Measurements from ENCODE around the gene PDE10A.
"Not testable (repeated sequence)": the region's sequence is repeated elsewhere in the genome, so short reads cannot be mapped to it uniquely, and the experiment has no call there.

Gene PDE10A

DNA sequence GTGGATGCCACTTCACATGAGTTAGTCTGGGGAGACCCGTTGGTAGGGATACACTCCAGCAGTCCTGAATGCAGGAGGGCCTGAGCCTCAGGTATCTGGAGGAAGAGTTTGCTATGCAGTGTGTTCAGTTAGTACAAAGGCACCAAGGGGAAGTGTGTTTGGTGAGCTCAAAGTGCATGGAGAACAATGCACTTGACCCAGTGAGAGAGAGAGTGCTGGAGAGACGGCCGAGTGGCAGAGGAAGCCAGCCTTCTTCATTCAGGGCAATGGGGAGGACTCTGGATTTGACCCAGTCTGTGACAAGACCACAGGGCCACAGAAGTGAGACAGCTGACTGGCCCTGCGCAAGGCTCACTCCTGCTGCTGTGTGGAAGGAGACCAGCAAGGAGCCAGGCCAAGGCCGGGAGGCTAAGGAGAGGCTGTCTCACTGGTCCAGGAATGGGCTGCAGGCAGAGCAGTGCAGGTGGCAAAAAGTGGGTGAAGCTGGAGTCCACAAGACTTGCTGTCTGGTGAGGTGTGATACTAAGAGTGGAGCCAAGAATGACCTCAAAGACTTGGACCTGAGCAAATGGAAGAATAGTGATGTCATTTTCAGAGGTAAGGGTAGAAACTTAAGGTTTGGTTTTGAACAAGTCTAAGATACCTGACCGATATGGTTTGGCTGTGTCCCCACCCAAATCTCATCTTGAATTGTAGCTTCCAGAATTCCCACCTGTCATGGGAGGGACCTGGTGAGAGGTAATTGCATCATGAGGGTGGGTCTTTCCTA is 38.0 kb downstream of the PDE10A start:
- DNase-seq (ENCODE audit: low spot score) = no peak

DNA sequence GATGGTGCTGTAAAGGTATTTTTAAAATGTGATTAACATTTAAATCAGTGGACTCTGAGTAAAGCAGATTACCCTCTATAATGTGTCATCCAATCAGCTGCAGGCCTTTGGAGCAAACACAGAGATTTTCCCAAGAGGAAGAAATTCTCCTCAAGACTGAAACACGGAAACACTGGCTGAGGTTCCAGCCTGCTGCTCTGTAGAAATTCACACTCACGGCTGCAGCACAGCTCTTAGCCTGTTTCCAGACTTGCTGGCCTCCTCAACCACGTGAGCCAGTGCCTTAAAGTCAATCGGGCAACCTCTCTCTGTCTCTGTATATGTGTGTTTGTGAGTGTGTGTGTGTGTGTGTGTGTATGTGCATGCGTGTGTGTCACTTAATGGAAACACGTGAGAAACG is 41.1 kb downstream of the PDE10A start:
- DNase-seq (ENCODE audit: low spot score) = no peak

DNA sequence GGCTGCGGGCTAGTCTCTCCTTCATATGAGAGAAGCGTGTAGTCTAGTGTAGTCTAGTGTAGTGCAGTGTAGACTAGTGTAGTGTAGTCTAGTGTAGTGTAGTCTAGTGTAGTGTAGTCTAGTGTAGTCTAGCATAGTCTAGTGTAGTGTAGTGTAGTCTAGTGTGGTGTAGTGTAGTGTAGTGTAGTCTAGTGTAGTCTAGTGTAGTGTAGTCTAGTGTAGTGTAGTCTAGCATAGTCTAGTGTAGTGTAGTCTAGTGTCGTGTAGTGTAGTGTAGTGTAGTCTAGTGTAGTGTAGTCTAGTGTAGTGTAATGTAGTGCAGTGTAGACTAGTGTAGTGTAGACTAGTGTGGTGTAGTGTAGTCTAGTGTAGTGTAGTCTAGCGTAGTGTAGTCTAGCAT is 44.1 kb downstream of the PDE10A start:
- not testable (repeated sequence) for DNase-seq (ENCODE audit: low spot score)

DNA sequence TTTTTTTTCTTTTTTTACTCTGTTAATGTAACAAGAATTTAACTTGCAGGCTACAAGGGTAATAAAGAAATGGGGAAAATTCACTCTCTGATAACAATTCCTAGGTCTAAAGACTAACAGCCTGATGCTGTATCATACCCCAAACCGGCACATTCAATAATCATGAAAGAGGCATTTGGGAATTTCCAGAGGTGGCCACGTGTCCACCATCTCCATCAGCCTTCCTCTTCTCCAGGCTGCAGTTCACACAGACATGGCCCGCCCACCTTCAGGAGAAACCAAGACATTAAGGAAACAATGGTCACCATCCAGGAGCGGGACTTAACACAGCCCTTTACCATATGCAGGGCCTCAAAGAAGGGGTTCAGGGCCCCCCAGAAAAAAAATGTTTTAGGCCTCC is 44.8 kb downstream of the PDE10A start:
- DNase-seq (ENCODE audit: low spot score) = no peak

DNA sequence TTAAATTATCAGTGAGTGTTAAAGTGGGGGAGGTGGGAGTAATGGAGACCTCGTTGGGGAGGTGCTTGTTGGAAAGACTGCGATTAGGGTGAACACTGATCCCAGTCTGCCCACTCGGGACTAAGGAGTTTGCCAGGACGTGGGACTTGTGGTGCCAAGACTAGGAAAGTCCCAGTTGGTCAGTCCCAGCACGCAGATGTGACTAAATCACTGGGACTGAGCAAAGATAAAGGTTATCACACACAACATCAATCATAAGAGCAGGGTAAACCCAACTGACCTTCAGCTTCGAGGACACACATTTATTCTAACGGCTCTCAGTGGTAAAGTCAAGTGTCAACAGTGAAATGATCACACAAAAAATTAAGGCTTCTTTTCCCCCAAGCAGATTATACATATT is 45.5 kb downstream of the PDE10A start:
- DNase-seq (ENCODE audit: low spot score) = no peak

DNA sequence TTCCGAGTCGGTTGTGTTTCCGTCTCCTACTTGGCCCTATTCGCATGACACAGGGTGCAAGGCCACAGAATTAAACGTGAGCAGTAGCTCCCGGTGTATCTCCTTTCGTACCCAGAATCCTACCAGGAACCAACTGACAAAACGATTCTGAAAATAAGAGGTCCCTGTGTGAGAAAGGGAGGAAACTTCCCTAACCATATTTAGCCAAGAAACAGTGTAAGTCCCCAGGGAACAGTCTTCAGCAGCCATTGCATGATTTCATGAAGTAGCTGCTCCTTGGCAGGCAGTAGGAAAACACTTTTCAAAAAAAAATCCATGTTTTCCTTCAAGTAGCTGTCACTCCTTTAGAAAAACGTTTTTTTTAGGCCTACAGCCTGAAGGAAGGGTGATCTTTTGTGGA is 46.9 kb downstream of the PDE10A start:
- no peak for DNase-seq (ENCODE audit: low spot score)

DNA sequence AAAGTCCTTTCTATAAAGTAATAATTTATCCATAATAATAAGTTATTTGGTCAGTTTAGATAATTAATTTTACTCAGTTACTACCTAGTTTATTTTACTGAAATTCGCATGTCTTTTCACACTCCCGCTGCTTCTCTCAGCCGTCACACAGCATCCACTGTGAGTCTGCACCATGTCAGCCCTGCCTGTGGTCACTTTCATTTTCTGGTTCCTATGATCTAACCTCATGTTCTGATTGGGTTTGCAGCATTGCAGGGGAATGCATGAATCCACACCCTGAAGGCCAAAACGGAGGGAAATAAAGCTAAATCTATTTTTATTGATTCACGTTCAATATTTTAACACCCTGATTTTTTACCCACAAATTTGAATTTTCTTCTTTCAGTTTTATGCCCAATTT is 47.4 kb downstream of the PDE10A start:
- DNase-seq (ENCODE audit: low spot score) = no peak

DNA sequence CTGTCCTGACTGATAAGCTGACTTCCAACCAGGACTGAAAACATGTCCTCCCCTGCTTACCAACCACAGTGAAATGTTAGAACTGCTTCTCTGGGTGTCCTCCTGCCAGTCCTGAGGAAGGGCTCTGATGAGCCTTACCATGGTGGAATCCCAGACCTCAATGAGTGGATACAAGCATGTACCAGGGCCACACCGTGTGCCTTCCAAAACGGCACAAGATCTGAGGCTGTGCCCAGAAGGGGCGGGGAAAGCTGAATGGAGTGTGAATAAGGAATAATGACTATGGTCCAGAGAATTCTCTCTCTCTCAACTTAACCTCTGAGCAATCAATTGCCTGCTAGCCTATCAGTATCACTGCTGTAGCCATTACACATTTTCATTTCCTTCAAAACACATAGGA is 51.7 kb downstream of the PDE10A start:
- no peak for DNase-seq (ENCODE audit: low spot score)

DNA sequence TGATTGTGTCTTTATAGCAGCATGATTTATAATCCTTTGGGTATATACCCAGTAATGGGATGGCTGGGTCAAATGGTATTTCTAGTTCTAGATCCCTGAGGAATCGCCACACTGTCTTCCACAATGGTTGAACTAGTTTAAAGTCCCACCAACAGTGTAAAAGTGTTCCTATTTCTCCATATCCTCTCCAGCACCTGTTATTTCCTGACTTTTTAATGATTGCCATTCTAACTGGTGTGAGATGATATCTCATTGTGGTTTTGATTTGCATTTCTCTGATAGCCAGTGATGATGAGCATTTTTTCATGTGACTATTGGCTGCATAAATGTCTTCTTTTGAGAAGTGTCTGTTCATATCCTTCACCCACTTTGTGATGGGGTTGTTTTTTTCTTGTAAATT is 54.5 kb downstream of the PDE10A start:
- not testable (repeated sequence) for DNase-seq (ENCODE audit: low spot score)

DNA sequence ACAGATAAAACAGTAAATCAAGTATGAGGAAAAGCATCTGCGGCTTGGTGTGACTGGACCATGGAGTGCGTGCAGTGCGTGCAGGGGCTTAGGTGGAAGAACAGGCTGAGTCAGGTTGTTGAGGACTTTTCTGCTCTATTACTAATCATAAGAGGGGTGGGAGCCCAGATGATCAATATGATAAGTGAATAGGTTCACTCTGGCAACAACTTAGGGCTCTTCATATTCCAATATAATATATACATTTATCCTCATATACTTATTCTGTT is 56.4 kb downstream of the PDE10A start:
- no peak for DNase-seq (ENCODE audit: low spot score)

DNA sequence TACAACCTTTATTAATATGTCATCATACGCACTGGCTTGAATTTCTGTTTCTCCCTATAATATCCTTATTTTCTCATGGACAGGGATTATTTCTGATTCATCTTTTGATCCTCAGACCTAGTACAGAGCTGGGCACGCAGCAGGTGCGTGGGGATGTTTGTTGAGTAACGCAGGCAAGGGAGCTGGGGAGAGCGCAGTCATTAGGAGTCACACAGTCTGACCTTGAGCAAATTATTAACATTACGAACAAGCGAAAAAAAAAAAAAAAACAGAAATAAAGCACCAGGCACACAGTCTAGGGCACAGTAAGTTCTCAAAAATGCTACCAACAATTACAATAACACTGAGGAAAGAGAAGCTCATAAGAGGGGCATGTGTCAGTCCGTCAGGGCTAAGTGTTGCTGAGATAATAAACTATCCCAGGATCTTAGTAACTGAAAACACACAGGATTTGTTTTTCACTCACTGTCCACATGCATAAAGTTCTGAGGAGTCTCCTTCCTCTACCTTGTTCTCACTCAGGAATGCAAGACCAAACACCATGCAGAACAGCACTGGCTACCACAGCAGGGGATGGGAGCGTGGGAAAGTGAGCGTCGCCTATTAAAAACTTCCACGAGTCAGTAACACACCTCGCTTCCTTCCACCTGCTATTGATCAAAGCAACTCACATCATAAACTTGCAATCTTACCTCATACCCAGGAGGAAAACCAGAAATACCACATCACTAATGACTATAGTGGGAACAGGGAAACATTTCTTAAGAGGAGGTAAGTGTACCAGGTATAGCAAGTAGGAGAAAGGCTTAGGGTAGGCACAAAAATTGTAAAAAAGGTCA is 56.9 kb downstream of the PDE10A start:
- DNase-seq (ENCODE audit: low spot score) = no peak

DNA sequence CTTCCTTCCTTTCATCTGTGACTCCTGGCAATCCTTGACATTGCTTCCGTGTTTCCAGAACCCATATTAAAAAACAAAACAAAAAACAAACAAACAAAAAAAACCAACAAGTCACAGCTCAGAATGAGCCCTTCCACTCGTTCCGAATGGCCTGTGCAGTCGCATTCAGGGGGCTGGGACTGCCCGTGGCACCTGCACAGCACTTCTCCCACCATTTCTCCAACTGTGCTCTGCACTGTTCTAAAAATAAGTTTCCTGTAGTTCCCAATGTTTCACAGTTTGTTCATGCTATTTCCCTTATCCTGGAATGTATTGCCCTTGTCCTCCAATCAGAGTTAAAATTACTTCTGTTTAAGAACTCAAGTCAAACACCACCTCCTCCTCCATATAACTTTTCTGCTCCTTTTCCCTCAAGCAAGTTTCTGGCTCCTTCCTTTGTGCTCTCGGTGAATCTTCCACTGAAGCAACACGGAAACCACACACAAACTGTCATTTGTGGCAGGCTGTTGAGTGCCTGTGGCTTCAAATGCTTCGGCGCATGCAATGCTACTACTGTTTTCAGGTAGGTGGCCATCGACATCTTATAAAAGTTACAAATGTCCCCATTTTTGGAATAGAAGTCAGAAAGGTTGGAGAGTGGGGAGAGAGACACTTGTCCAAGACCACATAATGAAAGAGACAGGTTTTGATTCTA is 57.7 kb downstream of the PDE10A start:
- DNase-seq (ENCODE audit: low spot score) = no peak

DNA sequence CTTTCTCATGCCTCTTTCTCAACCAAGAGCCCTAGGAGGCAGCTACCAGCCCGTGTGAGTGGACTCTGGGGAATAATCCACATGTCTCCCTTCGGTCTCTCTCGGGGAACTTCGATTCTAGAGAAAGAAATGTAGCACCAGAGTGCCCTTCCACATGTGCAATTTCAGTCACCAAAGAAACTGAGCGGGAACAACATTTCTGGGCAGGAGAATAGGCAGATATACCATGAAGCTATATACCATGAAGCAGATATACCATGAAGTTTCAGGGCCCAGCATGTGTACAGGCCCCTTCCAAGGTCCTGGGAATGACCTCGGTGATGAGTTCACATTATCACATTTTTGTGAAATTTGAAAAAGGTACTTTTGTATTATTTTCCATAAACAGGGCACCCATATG is 60.8 kb downstream of the PDE10A start:
- DNase-seq (ENCODE audit: low spot score) = no peak

DNA sequence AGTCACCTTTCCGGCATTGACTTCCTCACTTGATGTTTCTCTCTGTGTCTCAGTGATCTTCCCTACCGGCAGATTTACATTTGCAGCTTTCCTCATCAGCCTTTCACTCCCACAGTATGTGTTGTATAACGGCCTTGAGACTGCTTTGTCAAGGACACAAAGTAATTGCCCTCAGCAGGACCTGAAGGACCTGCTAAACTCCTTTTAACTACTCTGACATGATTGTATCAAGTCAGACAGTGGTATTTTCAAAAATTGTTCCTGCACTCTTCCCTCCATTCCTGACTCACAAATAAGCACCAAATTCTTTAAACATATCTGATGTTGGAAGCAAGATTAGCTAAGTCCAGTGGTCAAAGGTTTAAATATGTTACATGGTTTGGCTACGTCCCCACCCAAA is 62.4 kb downstream of the PDE10A start:
- no peak for DNase-seq (ENCODE audit: low spot score)

DNA sequence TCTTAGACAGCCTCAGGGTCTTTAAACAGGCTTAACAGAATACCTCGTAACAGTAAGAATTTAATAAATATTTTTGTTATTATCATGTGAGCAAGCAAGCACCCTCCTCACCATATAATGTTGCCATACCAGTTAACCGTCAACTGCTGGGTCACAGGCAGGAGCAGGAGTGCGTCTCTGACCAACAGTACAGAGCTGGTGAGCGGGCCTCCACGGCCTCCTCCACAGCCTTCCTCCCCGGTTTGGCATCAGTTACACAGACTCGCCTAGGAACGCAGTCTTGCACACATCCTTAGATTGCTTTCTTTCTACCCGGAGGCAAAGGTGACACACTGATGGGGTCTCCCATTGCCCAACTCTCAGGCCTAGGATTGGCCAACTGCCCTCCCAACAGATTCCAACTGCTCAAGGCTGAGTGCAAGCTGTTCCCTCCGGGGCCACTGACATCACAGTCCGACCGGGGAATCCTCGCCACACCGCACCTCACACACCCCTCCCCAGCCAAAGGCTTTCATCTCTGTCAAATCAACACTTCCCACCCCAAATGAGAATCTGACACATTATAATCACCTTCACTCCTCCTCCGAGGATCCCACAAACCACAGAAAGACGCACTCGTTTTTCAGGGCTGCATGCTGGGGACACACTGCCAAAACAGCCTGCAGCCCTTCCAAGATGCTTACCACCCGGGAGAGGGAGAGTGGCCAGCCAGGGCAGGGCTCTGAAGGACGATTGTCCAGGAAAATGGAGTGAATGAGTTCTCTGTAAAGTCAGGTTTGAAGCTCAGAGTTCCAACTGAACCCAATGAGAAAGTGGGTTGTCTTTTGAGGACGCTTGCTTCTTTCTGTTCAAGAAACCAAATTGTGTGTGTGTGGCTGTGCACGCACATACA is 63.2 kb downstream of the PDE10A start:
- no peak for DNase-seq (ENCODE audit: low spot score)

DNA sequence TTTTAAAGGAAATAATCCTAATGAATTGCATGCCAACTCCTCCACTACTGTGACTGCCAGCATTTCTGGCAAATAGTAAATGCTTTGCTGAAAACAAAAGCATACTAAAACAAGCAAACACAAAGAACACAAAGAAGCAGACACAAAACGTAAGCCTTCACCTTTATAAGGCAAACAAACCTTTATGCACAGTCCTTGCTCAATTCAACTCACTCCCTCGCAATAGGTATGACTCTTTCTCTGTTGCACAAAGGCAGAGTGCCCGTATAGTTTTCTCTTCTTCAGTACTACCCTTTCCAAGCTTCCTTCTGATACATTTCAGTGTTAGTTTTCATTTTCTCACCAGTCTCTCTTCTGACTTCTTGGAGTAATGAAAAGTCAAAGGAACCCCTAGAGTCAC is 63.9 kb downstream of the PDE10A start:
- no peak for DNase-seq (ENCODE audit: low spot score)

DNA sequence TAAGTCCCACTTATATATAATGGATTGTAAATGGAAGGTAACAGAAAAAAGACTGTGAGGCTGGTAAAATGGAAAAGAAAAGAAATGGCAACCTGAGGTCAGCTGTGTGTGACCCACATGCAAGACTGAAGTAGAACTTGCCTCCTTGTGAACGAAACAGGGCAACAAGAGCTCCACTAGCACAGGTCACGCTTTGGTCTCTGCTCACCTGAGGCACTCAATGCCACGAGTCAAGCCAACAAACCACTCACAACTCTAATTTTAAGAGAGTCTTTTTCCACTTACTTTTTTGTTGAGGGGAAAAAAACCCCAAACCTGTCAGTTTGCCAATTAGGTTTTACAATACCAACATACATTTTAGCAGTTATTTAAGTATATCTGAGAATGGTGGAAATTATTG is 65.2 kb downstream of the PDE10A start:
- no peak for DNase-seq (ENCODE audit: low spot score)

DNA sequence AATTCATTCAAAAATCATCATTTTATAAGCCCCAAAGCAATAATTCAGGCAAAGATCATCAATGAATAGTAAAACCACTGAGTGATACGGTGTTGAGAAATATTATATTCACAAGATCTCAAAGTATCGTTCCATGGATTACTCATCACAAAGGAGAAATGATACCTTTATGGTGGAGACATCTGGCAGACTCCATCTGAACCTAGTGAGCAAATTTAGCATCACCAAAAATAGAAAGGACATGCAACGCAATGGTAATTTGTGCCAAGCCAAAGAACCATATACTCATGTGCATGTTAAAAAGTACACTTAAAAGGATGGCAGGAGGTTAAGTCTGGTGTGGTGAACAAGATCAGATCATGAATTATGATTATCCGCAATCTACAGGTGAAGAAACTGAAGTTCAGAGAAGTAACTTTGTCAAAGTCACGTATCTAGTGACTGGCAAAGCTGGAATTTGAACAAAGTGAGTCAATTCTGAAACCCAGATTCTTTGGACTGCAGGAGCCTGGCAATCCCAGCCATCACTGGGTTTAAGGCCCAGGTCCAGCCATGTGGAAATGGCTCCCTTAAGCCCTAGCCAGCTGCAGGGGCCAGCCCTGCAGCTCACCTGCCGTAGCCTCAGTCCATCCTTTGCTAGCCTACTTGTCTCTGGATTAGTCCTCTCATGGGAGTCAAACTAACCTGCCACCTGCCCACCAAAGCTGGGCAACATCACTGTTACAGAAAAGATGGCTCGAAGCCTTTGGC is 68.3 kb downstream of the PDE10A start:
- DNase-seq (ENCODE audit: low spot score) = no peak

DNA sequence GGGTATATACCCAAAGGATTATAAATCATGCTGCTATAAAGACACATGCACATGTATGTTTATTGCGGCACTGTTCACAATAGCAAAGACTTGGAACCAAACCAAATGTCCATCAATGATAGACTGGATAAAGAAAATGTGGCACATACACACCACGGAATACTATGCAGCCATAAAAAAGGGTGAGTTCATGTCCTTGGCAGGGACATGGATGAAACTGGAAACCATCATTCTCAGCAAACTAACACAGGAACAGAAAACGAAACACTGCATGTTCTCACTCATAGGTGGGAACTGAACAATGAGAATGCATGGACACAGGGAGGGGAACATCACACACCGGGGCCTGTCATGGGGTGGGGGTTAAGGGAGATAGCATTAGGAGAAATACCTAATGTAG is 70.1 kb downstream of the PDE10A start:
- not testable (repeated sequence) for DNase-seq (ENCODE audit: low spot score)

DNA sequence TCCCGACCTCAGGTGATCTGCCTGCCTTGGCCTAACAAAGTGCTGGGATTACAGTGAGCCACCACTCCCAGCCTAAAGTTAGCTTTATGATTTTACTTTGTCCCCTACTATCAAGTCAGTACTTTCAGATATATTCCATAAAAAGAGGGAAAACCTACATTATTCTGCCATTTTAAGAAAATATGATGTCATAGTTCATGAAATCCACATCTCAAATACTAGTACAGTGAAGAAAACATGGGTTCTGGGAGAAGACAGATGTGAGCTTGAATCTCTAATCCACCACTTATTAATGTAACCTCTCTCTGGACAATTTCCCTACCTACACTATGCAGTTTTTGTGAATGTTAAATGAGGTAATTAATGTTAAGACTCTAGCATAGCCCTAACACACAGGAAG is 74.5 kb downstream of the PDE10A start:
- no peak for DNase-seq (ENCODE audit: low spot score)

DNA sequence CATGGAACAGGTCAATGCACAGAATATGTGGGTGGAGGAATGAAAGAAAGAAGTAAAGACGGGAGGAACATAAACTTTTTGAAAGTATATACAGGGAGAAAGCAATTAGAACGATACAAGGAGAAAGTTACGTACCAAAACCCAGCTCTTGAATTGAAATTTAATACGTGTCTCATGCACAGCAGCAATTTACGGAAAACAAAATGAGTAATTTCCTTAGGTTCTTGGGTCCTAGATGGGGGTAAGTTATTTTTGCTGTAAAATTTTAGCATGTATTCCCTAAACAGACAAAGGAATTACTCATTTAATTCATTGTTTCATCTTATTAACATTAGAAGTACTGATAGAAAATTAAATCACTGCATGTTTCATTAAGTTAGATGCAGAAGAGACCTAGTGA is 75.8 kb downstream of the PDE10A start:
- no peak for DNase-seq (ENCODE audit: low spot score)

DNA sequence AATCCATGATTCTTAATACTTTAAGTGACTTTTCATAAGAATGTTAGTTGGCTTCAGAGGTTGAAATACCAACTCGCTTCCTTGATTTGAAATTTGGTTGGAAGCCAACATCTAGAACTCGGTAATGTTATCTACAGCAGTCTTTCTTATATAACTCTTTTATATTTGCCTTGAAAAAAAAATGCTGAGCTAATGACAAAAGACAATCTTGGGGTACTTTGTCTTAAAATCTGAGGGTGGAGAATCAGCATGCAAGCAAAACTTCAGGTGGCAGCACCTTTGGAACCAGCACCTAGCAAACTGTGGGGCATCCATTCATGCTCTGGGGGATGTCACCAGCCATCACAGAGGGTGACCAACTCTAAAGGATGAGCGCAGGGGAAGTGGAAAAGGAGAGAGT is 76.3 kb downstream of the PDE10A start:
- no peak for DNase-seq (ENCODE audit: low spot score)

All from HuH-7.5 (cell line).